Immature natural killer cell (primary cell): ENCODE data around the gene FHAD1. TPM values are rescaled to one million over a fixed set of nuclear protein-coding genes. Genes with fewer than 3 reads are reported as not detected.
A peak's percentile ranks its signal among the peaks of the same experiment; 100 is the strongest.
"Not testable (repeated sequence)": the region's sequence is repeated elsewhere in the genome, so short reads cannot be mapped to it uniquely, and the experiment has no call there.

Source experiments
- DNase-seq, 3 donors: peaks; one replicate each; pipeline ENCODE4 v3.0.0; 2022; ENCODE audit warnings: mixed read lengths in 1 of 3
- H3K27ac Mint-ChIP-seq, 6 donors: one replicate each; pipeline ENCODE4 v1.8.0; 2020; ENCODE audit warnings: mixed read lengths in 6 of 6, mild to moderate bottlenecking in 5 of 6, inconsistent platforms in 4 of 6, moderate library complexity in 3 of 6
- H3K27me3 Mint-ChIP-seq, 3 donors: one replicate each; pipeline ENCODE4 v1.8.0; 2020 to 2021; ENCODE audit warnings: low read depth in 3 of 3, mild to moderate bottlenecking in 3 of 3, mixed read lengths in 3 of 3, moderate library complexity in 3 of 3, inconsistent platforms in 1 of 3
- H3K36me3 Mint-ChIP-seq, 3 donors: one replicate each; pipeline ENCODE4 v1.8.0; 2020; ENCODE audit warnings: mixed read lengths in 3 of 3, inconsistent platforms in 2 of 3, mild to moderate bottlenecking in 2 of 3
- H3K4me1 Mint-ChIP-seq, 2 donors: one replicate each; pipeline ENCODE4 v1.8.0; 2020; ENCODE audit warnings: inconsistent platforms in 2 of 2, mild to moderate bottlenecking in 2 of 2, mixed read lengths in 2 of 2, moderate library complexity in 1 of 2
- H3K4me3 Mint-ChIP-seq, 5 donors: one replicate each; pipeline ENCODE4 v1.8.0; 2020; ENCODE audit warnings: mild to moderate bottlenecking in 5 of 5, mixed read lengths in 5 of 5, inconsistent platforms in 3 of 5, moderate library complexity in 3 of 5
- H3K9me3 Mint-ChIP-seq, 6 donors: one replicate each; pipeline ENCODE4 v1.8.0; 2020; ENCODE audit warnings: mild to moderate bottlenecking in 6 of 6, mixed read lengths in 6 of 6, inconsistent platforms in 4 of 6, moderate library complexity in 3 of 6
- polyA plus RNA-seq, 3 donors: library from polyadenylated mRNA; unstranded; fragments of 300-500 nt; fragmentation: Illumina TruSeq; gene quantifications; one replicate each; pipeline ENCODE4 v1.2.3, GENCODE V29; 2021

Gene FHAD1
- polyA plus RNA-seq, 3 donors from 2014 or later: 0.28 TPM; not detected in 2

DNA sequence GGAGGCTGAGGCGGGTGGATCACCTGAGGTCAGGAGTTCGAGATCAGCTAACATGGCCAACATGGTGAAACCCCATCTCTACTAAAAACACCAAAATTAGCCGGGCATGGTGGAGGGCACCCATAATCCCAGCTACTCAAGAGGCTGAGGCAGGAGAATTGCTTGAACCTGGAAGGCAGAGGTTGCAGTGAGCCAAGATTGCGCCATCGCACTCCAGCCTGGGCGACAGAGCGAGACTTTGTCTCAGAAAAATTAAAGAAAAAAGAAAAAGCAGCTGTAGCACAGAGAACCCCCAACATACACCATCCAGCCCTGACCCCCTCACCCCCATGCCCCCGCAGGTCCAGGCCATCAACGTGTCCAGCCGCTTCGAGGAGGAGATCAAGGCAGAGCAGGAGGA is 181.2 kb downstream of the FHAD1 start:
- peak overlapping the region in 1 of 5 donors; percentile 4 for H3K4me3 Mint-ChIP-seq
- H3K9me3 Mint-ChIP-seq, DNase-seq: not testable (repeated sequence)
- H3K4me1 Mint-ChIP-seq: peaks cover 60 to 61% of the 10 kb centered on the region in 2 donors
- H3K27me3 Mint-ChIP-seq: peaks cover 42 to 71% (median 53%) of the 10 kb centered on the region in 3 donors
- peak overlapping the region in 5 of 6 donors; percentile 80 to 93 (median 85) for H3K27ac Mint-ChIP-seq
- peaks cover 9 to 38% (median 11%) of the 10 kb centered on the region in 3 donors for H3K36me3 Mint-ChIP-seq

DNA sequence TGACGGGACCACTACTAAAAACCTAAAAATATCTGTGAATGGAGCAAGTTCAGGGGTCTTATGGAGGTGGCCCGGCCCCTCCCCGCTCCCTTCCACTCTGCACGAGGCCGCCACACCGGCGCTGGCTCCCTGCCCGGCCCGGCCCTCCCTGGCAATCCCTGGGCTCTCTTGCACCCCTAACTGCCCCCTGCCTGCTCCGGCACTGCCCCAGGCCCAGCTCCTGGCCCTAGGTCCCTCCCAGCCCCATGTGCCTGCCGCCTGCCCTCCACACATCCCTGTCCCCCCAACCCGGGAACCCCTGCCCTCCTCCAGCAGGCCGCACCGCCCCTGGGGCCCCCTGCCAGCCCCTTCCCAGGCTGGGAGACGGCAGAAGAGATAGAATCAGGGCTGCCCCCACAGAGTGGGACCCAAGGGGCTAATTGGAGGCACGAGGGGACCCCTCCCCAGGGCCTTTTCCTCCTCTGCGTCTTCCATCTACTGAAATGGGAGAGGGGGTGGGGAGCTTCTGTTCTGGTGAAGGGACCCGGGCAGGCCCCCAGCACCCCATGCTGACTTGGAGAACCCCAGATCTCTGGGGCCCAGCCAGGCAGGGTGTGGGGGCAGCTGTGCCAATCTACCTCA is 181.9 kb downstream of the FHAD1 start:
- Mint-ChIP-seq H3K27ac (peak overlapping the region in 2 of 6 donors; percentile 82 to 91), H3K27me3 (peaks cover 38 to 71% (median 53%) of the 10 kb centered on the region in 3 donors), H3K9me3 (no peaks in the 10 kb centered on the region), H3K4me3 (no peak overlapping the region), H3K4me1 (peaks cover 59% of the 10 kb centered on the region in 2 donors), H3K36me3 (peaks cover 9 to 38% (median 11%) of the 10 kb centered on the region in 3 donors)
- DNase-seq: no peak

DNA sequence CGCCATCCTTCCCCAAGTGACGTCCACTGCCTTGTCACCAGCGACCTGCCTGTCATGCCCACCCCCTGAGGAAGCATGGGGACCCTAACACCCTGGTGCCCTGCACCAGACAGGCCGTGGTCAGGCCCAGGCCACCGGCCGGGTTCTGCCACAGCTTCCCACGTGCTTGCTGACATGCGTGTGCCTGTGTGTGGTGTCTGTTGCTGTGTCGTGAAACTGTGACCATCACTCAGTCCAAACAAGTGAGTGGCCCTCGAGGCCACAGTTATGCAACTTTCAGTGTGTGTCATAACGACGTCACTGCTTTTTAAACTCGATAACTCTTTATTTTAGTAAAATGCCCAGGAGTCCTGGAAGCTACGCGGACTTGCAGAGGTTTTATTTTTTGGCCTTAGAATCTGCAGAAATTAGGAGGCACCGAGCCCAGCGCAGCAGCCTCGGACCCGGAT is 182.7 kb downstream of the FHAD1 start:
- Mint-ChIP-seq H3K27ac (peak overlapping the region; percentile 60 to 89 (median 82)), H3K27me3 (peaks cover 34 to 68% (median 54%) of the 10 kb centered on the region in 3 donors), H3K4me3 (no peak overlapping the region), H3K4me1 (peaks cover 55 to 57% of the 10 kb centered on the region in 2 donors), H3K36me3 (peaks cover 9 to 31% (median 11%) of the 10 kb centered on the region in 3 donors), H3K9me3 (no peaks in the 10 kb centered on the region)
- DNase-seq: no peak

DNA sequence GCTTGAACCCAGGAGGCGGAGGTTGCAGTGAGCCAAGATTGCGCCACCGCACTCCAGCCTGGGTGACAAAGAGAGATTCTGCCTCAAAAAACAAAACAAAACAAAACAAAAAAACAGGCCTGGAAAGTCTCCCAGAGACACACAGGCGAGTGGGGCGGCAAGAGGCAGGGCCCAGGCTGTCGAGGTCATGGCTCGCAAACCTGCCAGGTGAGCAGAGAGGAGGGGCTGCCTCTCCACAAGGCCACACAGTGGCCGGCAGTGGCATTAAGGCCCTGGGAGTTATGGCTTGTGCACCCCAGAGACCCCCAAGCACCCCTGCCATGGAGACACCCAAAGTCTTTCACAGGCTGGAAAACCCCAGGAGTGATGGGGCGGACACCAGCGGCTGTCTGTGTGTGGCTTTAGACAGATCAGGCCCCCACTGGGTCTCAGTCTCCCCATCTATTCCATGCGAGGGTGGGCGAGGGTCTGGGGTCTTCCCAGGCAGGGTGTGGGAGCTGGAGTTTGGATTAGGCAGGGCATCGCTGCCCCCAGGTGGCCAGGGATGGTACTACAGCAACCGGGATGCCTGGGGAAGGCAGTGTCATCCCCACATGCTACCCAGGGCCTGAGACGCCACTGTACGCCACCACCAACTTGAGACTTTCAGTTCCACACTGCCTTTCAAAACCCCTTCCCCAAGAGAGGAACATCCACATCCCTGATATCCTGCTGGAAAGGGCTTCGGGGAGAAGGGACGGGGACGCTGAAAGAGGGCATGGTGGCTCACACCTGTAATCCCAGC is 184.0 kb downstream of the FHAD1 start:
- H3K27ac Mint-ChIP-seq: peak overlapping the region; percentile 60 to 89 (median 84)
- peaks cover 8 to 25% (median 11%) of the 10 kb centered on the region in 3 donors for H3K36me3 Mint-ChIP-seq
- no peaks in the 10 kb centered on the region for H3K9me3 Mint-ChIP-seq
- H3K4me1 Mint-ChIP-seq: peaks cover 54 to 58% of the 10 kb centered on the region in 2 donors
- peak overlapping the region in 1 of 5 donors; percentile 3 for H3K4me3 Mint-ChIP-seq
- peaks cover 37 to 62% (median 52%) of the 10 kb centered on the region in 3 donors for H3K27me3 Mint-ChIP-seq
- peak; percentile 73 to 78 (median 77) for DNase-seq

DNA sequence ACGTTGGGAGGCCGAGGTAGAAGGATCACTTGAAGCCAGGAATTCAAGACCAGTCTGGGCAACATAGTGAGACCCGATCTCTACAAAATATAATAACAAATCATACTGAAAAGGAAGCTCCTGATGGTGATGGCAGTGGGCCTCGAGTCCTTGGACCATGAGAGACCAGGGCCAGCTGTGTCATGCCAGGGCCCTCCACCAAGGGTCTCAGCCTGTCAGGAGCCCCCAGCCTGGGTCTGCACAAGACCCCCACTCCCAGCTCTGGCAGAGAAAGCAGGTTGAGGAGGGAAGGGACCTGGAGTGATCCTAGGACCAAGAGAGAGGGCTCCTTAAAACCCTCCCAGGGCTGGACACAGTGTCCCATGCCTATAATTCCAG is 184.5 kb downstream of the FHAD1 start:
- Mint-ChIP-seq H3K4me1 (peaks cover 50 to 53% of the 10 kb centered on the region in 2 donors), H3K9me3 (no peaks in the 10 kb centered on the region), H3K36me3 (peaks cover 2 to 19% (median 5%) of the 10 kb centered on the region in 3 donors), H3K4me3 (no peak overlapping the region), H3K27ac (peak overlapping the region; percentile 60 to 89 (median 84)), H3K27me3 (peaks cover 34 to 57% (median 48%) of the 10 kb centered on the region in 3 donors)
- DNase-seq: no peak

DNA sequence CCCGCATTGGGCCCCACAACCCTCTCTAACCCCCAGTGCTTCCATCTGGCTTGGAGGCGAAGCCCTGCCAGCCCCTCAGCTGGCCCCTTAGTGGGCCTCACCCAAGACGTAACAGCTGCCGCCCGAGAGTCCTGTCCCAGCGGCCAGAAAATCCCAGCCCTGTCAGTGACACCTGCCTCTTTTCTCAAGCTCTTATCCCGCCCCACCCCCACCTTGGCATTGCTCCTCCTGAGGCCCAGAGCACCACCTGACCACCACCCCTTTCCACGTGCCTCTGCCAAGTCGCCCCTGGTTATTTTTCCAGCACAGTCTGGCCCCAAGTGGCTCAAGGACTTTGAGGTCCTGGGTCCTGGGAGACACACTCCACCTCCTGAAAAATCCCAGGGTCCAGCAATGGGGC is 185.3 kb downstream of the FHAD1 start:
- H3K4me1 Mint-ChIP-seq: peaks cover 46 to 50% of the 10 kb centered on the region in 2 donors
- H3K9me3 Mint-ChIP-seq: no peaks in the 10 kb centered on the region
- H3K27ac Mint-ChIP-seq: peak overlapping the region; percentile 56 to 92 (median 79)
- H3K27me3 Mint-ChIP-seq: peaks cover 33 to 54% (median 50%) of the 10 kb centered on the region in 3 donors
- no peak overlapping the region for H3K4me3 Mint-ChIP-seq
- peaks cover 0 to 18% (median 3%) of the 10 kb centered on the region in 3 donors for H3K36me3 Mint-ChIP-seq
- DNase-seq: no peak

DNA sequence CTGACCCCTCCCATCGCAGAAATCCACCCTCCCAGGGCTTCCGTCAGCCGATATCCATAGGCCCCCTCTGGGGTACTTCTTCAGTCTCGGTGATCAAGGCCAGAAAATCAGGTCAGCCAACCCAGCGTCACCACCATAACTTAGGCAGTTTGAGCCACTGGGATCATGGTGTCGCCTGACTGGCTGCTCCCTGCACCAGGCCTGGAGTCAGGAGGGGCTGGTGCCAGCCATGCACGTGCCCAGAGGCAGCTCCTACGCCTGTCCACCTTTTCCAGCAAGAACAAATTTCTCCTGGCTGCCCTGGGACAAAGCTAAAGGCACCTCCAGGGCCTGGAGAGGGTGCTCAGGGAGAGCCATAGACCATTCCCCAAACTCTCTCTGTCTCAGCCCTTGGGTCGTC is 186.4 kb downstream of the FHAD1 start:
- Mint-ChIP-seq H3K36me3 (peaks cover 0 to 9% (median 3%) of the 10 kb centered on the region in 3 donors), H3K9me3 (no peaks in the 10 kb centered on the region), H3K4me3 (no peak overlapping the region), H3K4me1 (peaks cover 43% of the 10 kb centered on the region in 2 donors), H3K27ac (peak overlapping the region; percentile 31 to 89 (median 51)), H3K27me3 (peaks cover 28 to 49% (median 44%) of the 10 kb centered on the region in 3 donors)
- DNase-seq: no peak

DNA sequence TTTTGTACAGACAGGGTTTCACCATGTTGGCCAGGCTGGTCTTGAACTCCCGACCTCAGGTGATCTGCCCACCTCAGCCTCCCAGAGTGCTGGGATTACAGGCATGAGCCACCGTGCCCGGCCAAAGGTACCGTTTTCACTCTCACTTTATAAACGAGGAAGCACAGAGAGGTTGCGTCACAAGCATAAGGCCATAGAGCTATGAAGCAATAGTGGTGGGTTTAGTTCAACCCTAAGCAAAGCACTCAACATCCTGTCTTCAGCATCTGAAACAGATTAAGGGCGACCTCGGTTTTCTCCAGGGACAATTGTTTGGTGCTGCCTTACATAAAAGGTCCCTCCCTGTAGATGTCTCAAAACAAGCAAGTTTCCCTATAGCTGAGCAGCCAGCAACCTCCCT is 187.7 kb downstream of the FHAD1 start:
- DNase-seq, H3K36me3 Mint-ChIP-seq, H3K9me3 Mint-ChIP-seq: not testable (repeated sequence)
- Mint-ChIP-seq H3K4me3 (peak overlapping the region in 3 of 5 donors; percentile 30 to 62 (median 36)), H3K27me3 (peaks cover 28 to 54% (median 37%) of the 10 kb centered on the region in 3 donors), H3K4me1 (peaks cover 42% of the 10 kb centered on the region in 2 donors), H3K27ac (peak overlapping the region; percentile 12 to 88 (median 72))

DNA sequence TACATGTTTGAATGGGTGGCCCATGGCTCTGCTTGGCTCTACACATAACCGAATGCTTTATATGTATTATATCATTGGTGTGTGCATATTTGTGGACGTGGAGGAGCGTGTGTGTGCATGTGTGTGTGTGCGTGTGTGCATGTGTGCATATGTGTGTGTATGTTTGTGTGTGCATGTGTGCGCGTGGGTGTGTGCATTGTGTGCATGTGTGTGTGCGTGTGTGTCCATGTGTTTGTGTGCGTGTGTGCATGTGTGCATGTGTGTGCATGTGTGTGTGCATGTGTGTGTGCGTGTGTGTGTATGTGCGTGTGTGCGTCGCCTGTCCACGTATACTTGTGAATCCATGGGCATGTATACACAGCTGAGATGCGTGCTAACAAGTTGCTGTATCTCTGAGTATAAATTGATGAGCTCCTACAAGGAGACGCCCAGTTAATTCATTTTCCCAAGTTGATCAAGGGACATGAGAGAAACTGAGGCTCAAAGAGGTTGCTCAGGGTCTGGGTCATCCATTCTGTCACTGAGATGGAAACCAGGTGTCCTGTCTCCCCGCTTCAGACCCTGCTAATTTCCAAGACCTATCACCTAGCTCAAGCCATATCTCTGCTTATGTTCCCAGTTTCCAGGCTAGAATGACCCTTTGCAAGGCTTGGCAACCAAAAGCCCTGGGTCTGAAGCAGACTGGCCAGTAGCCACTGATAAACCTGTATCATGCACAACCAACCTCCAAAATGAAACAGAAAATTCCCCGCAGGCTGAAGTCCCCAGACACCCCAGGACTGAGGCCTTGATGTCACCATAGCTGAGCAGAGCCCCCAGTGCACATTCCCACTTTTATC is 188.4 kb downstream of the FHAD1 start:
- H3K27ac Mint-ChIP-seq: peak overlapping the region in 5 of 6 donors; percentile 12 to 84 (median 72)
- H3K4me1 Mint-ChIP-seq: peaks cover 34 to 40% of the 10 kb centered on the region in 2 donors
- no peaks in the 10 kb centered on the region for H3K36me3 Mint-ChIP-seq
- H3K27me3 Mint-ChIP-seq: peaks cover 25 to 51% (median 31%) of the 10 kb centered on the region in 3 donors
- no peak for DNase-seq
- H3K4me3 Mint-ChIP-seq: no peak overlapping the region
- H3K9me3 Mint-ChIP-seq: no peaks in the 10 kb centered on the region

DNA sequence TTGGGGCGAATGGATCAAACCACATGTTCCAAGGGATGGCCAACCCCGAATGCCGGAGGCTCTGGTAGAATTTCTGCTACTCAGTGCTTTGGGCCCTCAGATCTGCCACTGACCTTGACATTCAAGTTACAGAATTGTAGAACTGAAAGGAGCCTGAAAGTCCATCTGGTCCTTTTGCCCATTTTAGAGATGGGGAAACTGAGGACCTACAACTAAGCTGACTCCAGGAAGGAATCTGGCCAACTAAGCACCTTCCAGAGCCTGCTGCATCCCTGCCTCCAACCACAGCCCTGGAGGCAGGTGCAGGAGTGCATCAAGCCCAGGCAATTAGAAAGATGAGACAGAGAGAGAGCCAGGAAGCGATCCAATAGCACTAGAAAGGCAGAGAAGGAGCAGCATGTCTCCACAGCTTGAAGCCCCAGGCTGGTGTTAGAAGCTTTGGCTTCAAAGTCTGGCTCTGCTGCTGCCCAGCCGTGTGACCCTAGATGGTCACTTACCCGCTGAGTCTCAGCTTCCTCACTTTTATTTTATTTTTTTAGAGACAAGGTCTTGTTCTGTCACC is 189.9 kb downstream of the FHAD1 start:
- peak overlapping the region in 2 of 6 donors; percentile 49 to 83 for H3K27ac Mint-ChIP-seq

DNA sequence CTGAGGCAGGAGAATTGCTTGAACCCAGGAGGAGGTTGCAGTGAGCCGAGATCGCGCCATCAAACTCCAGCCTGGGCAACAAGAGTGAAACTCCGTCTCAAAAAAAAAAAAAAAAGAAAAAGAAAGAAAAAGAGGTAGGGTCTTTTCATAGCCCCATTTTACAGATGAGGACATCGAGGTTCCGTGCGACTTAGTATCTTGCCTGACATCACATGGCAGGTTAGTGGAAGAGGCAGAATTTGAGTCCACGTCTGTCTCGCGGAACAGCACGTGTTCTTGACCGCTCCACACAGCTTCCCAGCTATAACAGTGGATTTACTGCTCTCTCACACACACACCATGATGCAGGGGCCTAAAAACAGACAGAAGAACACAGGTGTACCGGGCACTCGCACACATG is 192.3 kb downstream of the FHAD1 start:
- Mint-ChIP-seq H3K4me3 (no peak overlapping the region), H3K36me3 (peaks cover 0 to 4% (median 0%) of the 10 kb centered on the region in 3 donors), H3K9me3 (no peaks in the 10 kb centered on the region), H3K27me3 (peaks cover 9 to 35% (median 14%) of the 10 kb centered on the region in 3 donors), H3K4me1 (peaks cover 17 to 22% of the 10 kb centered on the region in 2 donors), H3K27ac (no peak overlapping the region)
- no peak for DNase-seq

More for the DNA sequence above, 189.9 kb downstream of the FHAD1 start:
- no peak overlapping the region for H3K4me3 Mint-ChIP-seq
- no peaks in the 10 kb centered on the region for H3K9me3 Mint-ChIP-seq
- no peak for DNase-seq
- no peaks in the 10 kb centered on the region for H3K36me3 Mint-ChIP-seq
- peaks cover 14 to 41% (median 20%) of the 10 kb centered on the region in 3 donors for H3K27me3 Mint-ChIP-seq
- peaks cover 34 to 37% of the 10 kb centered on the region in 2 donors for H3K4me1 Mint-ChIP-seq

DNA sequence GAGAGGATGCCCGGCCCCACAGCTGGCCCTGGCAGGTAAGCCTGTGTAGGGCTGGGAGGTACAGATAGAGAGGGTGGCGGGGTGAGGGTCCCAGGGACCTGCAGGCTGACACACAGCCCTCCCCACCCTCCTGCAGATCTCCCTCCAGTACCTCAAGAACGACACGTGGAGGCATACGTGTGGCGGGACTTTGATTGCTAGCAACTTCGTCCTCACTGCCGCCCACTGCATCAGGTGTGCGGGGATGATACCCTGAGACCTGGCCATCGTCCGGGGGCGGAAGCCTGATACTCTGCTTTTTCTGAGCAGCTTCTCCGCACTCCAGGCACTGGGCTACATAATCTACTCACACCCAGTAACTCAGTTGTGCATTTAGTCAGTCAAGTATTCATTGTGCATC is 193.3 kb downstream of the FHAD1 start:
- H3K27me3 Mint-ChIP-seq: peaks cover 9 to 28% (median 13%) of the 10 kb centered on the region in 3 donors
- H3K4me1 Mint-ChIP-seq: peaks cover 14 to 18% of the 10 kb centered on the region in 2 donors
- peaks cover 0 to 8% (median 0%) of the 10 kb centered on the region in 3 donors for H3K36me3 Mint-ChIP-seq
- no peaks in the 10 kb centered on the region for H3K9me3 Mint-ChIP-seq
- no peak overlapping the region for H3K4me3 Mint-ChIP-seq
- H3K27ac Mint-ChIP-seq: no peak overlapping the region
- no peak for DNase-seq

DNA sequence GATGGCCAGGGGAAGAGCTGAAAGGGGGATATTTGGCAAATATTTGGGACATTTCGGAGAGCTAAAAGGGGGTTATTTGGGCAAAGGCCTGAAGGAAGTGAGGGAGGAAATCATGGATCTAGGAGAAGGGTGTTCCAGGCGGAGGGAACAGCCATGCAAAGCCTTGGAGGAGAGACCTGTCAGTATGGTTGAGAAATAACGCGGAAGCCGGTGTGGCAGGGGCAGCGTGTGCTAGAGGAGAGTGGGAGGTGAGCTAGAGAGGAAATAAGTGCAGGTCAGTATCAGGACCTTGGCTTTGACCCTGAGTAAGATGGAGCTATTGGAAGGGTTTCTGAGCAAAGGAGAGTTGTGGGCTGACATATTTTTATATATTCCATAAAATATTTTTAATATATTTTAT is 194.2 kb downstream of the FHAD1 start:
- no peak for DNase-seq
- peaks cover 0 to 8% (median 0%) of the 10 kb centered on the region in 3 donors for H3K36me3 Mint-ChIP-seq
- no peak overlapping the region for H3K27ac Mint-ChIP-seq
- no peaks in the 10 kb centered on the region for H3K9me3 Mint-ChIP-seq
- H3K4me3 Mint-ChIP-seq: no peak overlapping the region
- H3K4me1 Mint-ChIP-seq: peaks cover 16 to 22% of the 10 kb centered on the region in 2 donors
- peaks cover 10 to 28% (median 17%) of the 10 kb centered on the region in 3 donors for H3K27me3 Mint-ChIP-seq
